Stimulated activated naive CD8-positive, alpha-beta T cell treated with anti-CD3 and anti-CD28 coated beads, Interleukin-15, Interleukin-2, amounts not matched to agents 100 U/mL and 50 U/mL, for 24 hours (primary cell): ENCODE measurements around the gene SLF2.
A peak's percentile ranks its signal among the peaks of the same experiment; 100 is the strongest.

Experiments used
- ATAC-seq: fragments of 150-1000 bp; cut with Tn5 transposase; one replicate; pipeline ENCODE4 v1.10.0; 2021
- DNase-seq: peaks from one replicate; pipeline ENCODE4 v3.0.0; 2021

SLF2 gene

DNA sequence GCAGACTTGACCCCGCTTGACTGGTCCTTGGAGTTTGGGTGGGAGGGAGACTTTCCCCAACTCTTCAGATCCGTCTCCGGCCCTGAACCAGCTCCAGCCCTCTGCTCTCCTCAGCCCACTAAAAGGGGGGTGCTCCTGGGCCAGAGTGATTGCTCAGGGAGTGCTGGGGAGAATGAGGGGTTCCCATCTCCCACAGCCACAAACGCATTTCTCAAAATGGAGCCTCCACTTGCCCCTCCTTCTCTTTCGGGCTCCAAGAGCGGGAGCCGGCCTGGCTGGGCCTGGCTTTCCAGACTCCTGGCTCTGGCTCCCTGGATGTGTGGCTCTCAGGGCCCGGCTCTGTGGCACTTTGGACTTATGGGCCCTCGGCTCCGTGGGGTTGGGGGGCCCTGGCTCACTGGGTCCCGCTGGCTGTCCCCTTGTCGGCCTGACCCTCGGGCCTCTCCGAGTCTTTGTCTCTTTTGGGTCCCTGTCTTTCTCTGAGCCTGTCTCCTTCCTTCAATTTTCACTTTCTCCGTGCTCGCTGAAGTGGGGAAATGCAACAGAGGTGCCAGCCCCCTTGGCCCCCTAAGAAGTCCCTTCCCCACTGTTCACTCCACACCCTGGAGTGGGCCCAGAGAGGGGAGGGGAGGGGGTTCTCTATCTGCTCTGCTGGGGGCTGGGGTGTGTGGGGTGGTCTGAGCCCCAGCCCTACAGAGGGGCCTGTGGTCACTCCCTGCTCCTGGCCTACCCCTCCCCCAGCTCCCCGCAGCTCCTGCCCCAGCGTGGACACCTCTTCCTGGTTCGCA lies 87.6 kb downstream of the SLF2 start:
- no peak for DNase-seq
- no peak for ATAC-seq

DNA sequence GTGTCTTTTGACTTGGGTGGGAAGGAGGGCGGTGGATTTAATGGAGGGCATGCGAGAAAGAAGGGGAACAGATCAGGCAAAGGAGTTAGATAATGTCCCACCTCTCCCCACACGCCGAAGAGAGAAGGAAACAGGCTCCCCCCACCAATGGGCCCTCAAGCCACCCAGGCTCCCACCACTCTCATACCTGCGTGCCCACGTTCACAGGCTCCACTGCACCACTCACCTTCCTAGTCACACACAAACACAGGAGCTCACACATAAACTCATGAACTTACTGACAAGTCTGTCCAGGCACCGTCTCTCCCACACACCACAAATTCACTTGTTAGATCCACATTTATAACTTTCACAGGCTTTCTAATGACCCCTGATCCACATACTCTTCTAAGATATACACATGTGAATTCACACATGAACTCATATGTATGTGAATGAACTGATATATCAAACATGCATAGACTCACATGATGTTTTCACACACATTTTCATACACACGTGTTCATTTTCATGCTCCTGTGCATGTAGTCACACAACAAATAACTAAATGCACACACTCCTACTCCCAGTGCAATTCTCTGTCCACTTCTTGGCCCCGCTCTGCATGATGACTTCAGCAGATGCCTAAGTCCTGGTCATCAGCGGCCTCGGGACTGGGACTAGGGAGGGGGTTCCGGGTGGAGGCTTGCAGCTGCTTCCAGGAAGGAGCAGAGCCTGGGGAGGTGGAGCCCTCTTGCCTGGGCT lies 88.3 kb downstream of the SLF2 start:
- ATAC-seq (no peak), DNase-seq (no peak)

DNA sequence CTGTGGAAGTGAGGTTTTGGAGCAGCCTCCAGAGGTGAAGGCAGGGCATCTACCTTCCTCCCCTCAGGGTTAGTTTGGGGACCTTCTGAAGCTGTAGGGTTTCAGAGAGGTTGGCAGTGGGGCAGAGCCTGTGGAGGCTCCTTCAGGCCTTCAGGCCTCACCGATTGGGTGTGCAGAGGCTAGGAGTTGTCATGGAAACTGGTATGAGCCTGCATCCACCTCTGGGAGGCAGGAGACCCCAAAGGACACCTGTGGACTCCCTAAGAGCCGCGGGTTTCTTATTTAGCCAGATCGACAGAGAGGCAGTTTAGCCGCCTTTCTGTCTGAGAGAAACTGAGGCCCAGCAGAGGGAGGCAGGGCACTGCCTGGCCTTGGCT lies 88.9 kb downstream of the SLF2 start:
- no peak for ATAC-seq
- no peak for DNase-seq

DNA sequence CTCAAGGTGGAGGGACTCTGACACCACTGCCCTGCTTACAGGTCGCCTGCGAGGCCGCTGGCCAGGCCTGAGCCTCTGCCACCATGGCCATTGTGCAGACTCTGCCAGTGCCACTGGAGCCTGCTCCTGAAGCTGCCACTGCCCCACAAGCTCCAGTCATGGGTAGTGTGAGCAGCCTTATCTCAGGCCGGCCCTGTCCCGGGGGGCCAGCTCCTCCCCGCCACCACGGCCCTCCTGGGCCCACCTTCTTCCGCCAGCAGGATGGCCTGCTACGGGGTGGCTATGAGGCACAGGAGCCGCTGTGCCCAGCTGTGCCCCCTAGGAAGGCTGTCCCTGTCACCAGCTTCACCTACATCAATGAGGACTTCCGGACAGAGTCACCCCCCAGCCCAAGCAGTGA lies 89.7 kb downstream of the SLF2 start:
- no peak for DNase-seq
- ATAC-seq: no peak

DNA sequence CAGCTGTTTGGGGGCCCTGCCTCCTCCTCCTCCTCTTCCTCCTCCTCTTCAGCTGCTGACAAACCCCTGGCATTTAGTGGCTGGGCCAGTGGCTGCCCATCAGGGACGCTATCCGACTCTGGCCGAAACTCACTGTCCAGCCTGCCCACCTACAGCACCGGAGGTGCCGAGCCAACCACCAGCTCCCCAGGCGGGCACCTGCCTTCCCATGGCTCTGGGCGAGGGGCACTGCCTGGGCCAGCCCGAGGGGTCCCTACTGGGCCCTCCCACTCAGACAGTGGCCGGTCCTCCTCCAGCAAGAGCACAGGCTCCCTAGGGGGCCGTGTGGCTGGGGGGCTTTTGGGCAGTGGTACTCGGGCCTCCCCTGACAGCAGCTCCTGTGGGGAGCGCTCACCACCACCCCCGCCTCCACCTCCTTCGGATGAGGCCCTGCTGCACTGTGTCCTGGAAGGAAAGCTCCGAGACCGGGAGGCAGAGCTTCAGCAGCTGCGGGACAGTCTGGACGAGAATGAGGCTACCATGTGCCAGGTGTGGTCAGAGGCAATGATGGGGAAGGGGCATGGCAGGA lies 91.0 kb downstream of the SLF2 start:
- DNase-seq: no peak
- ATAC-seq: no peak

DNA sequence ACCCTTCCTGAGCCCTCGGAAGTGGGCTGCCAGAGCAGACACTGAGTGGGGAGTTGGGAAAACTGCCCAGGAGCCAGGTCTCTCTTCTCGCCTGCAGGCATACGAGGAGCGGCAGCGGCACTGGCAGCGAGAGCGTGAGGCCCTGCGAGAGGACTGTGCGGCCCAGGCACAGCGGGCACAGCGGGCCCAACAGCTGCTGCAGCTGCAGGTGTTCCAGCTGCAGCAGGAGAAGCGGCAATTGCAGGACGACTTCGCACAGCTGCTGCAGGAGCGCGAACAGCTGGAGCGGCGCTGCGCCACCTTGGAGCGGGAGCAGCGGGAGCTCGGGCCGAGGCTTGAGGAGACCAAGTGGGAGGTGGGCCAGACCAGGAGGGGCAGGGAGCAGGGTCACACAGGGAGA lies 92.6 kb downstream of the SLF2 start:
- no peak for ATAC-seq
- DNase-seq: no peak

DNA sequence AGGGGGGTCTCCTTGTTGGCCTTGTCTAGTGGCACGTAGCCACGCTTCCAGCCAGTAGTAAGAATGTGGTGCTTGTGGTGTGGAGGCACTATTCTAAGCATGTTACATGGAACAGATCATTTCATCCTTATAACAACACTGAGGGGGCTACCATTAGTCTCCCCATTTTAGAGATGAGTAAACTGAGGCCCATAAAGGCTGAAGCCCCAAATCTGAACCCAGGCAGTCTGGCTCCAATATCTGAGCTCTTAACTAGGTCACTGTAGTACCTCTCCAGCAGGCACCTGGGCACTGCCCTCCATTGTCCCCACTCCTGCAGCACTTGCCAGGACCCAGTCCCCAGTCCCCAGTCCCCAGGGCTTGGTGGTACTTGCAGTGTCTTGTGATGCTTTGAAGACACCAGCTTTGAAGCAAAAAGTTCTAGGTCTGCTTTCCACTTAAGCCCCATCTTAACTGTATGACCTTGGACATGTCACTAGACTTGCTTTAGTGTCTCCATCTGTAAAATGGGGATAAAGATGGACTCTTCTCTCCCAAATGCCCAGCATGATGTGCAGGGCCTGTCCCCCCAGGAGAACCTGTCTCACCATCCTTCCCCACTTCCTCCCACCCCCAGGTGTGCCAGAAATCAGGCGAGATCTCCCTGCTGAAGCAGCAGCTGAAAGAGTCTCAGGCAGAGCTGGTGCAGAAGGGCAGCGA lies 93.3 kb downstream of the SLF2 start:
- DNase-seq (no peak), ATAC-seq (no peak)

DNA sequence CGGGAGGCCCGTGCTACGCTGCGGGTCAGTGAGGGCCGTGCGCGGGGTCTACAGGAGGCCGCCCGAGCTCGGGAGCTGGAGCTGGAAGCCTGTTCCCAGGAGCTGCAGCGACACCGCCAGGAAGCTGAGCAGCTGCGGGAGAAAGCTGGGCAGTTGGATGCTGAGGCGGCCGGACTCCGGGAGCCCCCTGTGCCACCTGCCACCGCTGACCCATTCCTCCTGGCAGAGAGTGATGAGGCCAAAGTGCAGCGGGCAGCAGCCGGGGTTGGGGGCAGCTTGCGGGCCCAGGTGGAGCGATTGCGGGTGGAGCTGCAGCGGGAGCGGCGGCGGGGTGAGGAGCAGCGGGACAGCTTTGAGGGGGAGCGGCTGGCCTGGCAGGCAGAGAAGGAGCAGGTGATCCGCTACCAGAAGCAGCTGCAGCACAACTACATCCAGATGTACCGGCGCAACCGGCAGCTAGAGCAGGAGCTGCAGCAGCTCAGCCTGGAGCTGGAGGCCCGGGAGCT lies 93.9 kb downstream of the SLF2 start:
- no peak for DNase-seq
- ATAC-seq: no peak

DNA sequence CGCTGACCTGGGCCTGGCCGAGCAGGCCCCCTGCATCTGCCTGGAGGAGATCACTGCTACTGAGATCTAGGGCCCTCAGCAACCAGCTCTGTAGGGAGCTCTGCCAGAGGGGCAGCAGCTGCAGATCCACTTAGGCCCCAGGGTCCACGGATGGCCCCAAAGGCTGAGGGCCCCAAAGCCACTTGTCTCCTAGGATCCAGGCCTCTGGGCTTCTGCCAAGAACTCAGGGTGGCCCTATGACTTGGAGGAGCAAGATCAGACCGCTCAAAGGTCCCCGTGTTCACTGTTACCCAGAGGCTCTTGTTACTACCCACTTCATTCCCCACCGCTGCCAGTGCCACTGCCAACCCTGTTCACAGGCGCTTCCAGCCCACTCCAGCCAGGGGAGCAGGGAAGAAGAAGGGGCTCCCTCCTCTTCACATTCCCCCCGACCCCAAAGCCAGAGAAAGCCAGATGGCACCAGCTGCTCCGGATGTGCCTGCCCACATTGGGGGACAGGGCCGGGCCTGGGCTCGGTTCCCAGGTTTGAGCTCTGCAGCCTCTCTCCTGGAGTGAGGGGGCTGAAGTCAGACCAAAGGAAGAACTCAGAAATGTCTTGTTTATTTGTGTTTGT lies 94.4 kb downstream of the SLF2 start:
- ATAC-seq (no peak), DNase-seq (no peak)

DNA sequence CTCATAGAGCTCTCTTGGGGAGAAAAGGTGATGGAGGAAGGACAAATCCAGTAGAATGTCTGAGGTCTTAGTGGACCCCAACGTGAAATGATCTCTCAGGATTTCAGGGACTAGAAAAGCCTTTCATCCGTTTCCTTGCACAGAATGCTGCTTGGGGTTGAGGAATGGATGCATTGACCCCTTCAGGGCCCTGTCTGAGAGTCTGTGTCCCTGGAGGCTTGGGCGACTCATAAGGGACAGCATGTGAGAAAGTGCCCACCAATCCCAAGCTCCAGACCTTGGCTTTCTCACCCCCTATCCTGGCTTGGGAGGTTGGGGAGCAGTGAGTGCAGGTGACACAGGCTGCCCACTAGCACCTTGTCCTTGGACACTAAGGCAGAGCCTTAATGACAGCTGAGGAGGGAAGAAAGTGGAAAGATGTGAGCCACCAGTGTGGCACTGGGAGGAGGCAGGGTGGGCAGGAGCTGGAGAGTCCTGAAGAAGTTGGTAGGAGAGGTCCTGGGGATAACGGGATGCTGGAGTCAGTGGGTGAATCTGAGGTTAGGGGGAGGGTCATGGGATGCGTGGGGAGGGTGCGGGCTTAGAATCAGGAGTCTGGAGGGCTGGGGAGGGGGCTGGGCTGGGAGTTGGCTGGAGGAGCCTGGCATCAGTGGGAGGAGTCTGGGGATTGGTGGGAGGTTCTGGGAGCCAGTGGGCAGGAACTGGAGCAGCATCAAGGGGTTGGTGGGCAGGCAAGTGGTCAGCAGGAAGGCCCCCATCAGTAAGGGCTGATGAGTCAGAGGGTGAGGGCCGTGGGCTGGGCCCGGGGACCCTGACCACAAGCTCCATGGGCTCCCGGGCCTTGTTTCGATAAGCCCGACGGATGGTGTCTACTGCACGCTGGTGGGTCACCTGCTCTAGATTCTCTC lies 95.4 kb downstream of the SLF2 start:
- DNase-seq: no peak
- ATAC-seq: no peak

DNA sequence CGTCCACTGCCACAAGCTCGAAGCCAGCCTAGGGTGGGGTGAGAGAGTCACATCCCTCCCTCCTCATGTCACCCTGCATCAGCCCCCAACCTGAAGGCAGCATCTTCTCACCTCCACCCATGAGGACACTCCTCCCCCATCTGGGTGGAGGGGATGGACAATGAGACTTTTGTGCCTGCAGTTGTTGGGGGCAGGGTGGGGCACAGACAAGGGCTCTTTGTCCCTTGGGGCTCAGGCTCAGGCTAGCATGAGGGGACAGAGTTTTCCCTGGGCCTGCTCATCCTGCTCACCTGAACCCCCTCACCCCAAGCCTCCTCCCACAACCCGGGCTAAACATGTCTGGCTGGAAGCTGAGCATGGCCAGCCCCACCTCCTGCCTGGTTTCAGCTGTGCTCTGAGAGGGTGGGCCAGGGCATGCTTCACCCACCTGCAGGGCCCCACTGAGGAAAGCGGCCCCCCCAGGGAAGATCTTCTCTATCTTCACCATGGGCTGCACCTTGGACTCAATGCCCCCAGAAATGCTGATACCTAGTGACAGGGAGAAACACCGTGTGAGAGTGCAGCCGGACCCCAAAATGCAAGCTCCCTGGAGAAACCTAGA lies 96.2 kb downstream of the SLF2 start:
- no peak for ATAC-seq
- no peak for DNase-seq

DNA sequence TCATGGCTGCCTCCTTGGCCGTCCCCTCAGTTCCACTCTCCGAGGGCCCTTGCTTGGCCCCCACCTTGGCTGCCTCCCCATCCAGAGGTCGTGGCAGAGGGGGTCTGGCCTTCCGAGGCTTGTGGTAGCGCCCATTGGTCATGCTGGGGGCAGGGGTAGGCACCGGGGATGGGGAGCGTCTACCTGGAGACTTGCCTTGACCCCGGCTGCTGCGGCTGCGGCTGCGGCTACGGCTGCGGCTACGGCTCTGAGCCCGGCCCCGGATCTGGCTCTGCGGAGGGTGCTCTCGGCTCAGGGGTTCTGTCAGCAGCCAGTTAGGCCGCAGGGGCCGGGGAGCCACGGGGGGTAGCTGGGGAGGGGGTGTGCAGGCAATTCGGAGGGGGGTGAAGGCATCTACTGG lies 97.6 kb downstream of the SLF2 start:
- ATAC-seq: no peak
- DNase-seq: no peak

DNA sequence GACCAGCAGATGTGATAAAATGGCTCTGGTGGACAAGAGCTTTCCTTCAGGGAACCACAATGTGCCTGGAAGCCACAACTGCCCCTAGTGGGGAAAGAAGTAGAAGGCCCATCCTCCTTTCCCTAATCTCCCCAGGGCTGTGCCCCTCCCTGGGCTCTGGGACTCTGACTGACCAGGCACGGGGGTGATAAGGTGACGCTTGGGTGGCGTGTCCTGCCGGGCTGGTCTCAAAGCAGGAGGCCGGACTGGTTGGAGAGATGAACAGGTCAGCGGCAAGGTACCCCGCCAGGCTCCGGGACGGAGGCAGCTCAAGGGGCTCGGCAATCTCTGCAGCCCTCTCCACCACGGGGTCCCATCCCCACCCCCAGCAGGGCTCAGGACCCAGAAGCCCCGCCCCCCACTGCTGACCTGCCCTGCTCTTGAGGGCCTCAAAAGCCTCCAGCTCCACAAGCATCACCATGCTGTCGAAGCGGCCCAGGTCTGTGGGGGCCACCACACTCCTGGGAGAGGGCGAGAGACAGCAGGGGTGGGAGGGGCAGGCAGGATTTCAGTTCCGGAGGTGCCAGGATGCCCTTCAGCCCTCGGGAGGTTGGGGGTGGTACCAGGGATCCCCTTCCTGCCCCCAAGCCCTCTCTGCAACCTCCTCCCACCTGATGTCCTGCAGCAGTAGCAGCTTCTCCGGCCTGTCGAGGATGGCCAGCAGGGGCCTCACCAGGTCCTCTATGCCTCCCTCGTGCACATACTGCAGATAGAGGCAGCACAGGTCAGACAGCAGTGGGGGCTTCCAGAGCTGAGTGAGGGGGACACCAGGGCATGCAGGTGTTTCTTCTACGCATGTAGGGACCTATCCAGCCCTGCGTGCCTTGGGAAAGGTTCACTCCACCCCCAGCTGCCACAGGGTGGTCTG lies 99.0 kb downstream of the SLF2 start:
- DNase-seq (no peak), ATAC-seq (no peak)

DNA sequence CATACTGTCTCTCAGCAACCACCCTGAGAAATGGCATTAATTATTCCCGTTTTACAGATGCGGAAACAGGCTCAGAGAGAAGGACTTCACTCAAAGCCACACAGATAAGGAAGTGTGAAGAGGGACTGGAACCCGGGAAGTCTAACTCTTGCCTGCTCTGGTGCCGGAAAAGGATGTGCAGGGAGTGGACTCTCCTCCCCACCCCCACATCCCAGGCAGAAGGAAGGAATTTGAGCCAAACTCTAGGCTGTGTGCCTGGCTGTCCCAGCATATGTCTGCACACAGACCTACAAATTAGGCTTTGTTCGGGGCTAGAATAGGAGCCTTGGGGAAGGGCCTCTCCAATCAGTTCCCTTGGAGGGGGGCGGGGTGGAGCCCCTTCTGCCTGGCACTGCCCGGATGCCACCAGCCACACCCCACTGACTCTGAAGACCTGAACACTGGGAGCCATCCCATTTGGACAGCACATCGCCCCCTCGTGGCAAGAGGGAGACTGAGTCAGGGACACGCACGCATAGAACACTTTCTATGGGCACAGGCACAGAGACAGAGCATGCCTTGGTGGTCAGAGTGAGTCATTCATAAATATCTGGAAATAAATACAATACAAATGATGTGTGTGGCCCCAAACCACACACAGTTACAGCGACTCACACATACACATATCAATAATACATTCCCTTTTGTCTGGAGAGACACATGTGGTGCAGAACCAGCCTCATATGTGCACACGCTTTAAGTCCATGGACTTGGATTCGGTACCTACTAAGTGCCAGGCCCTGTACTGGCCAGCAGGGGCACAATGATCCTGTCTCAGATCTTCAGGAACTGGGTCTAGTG lies 100.0 kb downstream of the SLF2 start:
- ATAC-seq: peak; percentile 84
- peak; percentile 88 for DNase-seq

DNA sequence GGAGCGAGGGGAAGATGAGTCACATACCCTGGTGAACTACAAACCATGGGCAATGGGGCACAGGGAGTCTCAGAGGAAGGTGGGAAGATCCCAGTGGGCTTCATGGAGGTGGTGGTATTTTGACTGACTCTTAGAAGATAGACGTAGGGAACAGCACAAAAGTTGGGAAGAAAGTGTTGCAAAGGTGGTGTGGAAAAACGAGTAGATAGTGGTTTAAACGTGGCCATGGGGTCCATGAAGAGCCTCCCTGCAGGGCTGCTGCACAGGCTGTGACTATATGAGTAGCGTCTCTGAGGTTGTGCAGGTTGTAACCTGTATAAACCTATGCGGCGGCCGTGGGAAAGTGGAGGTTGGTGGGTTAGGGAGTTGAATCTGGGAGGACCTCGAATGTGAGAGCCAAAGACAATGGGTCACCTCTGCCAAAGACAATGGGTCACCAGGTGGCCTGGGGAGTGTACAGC lies 100.6 kb downstream of the SLF2 start:
- DNase-seq: no peak

DNA sequence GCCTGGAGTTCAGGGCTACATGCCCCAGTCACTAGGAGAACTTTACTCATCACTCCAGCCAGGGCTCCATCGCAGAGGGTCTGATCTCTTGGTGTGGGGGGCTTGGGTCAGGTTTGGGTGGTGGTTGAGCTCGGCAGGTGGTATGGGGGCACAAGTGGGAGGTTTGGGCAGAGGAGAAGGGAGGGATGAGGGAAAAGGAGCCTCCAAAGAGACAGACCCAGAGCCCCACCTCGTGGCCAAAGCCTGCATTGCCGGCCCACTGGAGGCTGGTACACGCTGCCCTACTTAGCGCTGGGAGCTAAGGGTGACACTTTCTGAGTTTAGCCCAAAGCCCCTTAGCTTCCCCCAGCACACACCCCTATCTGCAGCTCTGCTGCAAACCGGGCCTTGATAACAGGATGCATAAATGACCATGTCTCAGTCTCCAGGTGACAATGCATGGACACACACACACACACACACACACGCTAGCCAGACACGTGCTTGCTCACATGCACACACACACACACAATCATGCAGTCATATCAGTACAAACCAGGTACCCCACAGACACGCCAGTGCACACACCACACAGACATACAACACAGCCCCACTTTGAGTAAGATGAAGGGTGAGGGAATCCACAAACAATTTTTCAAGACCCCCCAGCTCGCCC lies 101.6 kb downstream of the SLF2 start:
- DNase-seq: peak; percentile 89
- no peak for ATAC-seq

More for the DNA sequence above, 100.6 kb downstream of the SLF2 start:
- no peak for ATAC-seq
